GM19238 (cell line): Measurements from ENCODE around the gene RTTN.

Experiments used
- DNase-seq: peaks from one replicate; pipeline ENCODE4 v3.0.0; 2011; ENCODE audit warnings: low spot score; ENCODE audit not compliant: insufficient read length

RTTN gene

GRCh38 chr18:70216788-70217187, 11.3 kb upstream of the RTTN start:
- DNase-seq, result no peak

DNA sequence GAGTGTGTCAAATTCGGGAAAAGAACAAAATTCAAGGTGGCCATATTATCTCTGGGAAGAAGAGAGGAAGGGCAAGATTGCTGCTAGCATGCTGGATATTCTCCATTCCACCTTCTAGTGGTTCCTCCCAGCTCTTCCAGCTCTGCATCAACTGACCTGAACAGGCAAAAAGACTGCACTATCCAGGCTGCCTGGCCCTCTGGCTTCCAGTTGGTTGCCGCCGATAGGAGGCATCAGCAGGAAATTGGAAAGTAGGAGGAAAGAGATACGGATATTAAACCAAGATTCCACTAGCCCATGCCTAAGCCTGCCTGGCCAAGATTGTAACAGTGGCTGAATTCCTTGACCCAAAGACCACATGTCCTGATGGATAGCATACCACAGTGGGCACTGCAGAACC, 1.7 kb upstream of the RTTN start:
- no peak for DNase-seq

DNA sequence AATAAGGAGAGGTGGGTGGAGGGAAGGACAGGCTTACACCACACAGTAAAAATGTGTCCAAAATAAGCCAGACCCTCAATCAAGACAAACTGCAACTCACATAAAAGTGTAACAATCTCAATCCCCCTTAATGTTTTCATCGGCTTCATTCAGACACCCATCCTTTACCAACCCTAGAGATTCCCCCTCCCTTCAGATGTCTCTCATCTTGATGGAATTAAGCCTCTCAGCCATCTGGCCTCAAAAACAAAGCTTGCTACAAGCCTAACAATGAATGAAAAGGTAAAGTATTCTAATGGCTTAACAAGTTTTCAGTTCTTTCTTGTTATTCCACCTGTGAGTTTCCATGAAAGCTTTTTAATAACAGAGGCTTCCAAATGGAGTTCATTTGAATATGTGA, 5.2 kb downstream of the RTTN start:
- no peak for DNase-seq

- no peak for DNase-seq
Measured at GRCh38 chr18:70197844-70198243, 7.6 kb downstream of the RTTN start.

- DNase-seq, result no peak
Measured at GRCh38 chr18:70197026-70197425, 8.5 kb downstream of the RTTN start.

DNA sequence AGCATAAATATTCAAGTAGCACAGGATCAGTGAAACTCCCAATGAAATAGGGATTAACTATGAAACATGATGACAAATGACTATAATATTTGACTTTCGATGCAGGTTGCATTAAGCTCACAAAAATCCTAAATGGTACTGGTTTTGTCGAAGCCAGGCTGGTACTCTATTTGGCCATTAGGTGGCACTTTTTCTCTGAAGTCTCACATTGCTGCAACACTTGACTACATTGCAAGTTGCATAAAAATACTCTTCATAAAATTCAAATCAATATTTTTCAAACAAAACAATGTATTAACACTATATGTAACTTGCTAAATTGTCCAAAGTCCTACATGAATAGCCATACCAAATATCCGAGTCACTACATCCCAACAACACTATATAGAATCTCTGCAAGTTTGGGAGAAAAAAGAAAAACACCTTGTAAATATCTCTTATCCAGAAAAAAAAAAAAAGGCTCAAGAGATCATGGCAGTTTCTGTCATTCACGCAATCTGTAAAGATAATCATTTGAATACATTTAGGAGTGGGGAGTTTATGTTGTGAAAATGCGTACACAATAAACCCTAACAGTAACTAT, 9.5 kb downstream of the RTTN start:
- DNase-seq, result no peak

GRCh38 chr18:70195014-70195614, 10.4 kb downstream of the RTTN start:
- DNase-seq, result no peak

- DNase-seq, result no peak
Measured at GRCh38 chr18:70194227-70194890, 11.1 kb downstream of the RTTN start.

- DNase-seq, result no peak
Measured at GRCh38 chr18:70190529-70190928, 15.0 kb downstream of the RTTN start.

DNA sequence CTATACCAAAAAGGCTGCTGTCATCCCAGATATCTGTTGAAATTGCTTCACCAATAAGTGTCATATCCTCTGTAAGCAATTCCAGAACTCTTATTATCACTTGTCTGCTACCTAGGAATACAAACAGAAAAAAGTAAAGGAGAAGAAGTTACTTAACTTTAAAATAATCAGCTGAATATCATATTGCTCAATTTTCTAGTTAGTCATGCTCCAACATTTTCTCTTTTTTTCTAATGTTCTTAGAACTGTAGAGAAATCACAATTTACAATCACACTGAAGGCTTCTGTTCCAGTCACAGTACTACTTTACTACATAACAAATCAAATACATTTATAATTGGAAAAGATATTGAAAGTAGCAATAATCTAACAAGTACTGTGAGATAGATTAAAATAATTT, 17.4 kb downstream of the RTTN start:
- DNase-seq, result no peak

- DNase-seq, result no peak
Measured at GRCh38 chr18:70183441-70183840, 22.0 kb downstream of the RTTN start.

GRCh38 chr18:70182548-70182947, 22.9 kb downstream of the RTTN start:
- no peak for DNase-seq

DNA sequence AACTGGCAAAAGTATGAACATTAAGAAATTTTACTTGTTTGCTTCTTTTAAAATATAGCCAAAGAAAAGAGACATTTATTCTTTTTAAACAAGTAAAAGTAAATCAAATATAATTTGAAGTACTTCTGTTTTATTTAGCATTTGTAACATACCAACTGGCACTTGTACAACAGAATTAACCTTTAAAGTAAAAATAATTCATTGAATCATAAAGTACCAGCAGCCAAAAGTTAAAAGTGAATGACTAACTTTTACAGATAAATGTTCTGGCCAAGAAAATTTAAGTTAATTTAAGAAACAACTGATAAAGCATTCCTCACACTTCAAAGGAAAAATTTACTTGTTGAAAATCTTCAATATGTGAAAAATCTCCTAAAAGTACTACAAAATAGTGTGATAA, 23.8 kb downstream of the RTTN start:
- DNase-seq, result no peak

- DNase-seq, result no peak
Measured at GRCh38 chr18:70181015-70181414, 24.5 kb downstream of the RTTN start.

- DNase-seq, result no peak
Measured at GRCh38 chr18:70176537-70176936, 28.9 kb downstream of the RTTN start.

- no peak for DNase-seq
Measured at GRCh38 chr18:70175216-70175615, 30.3 kb downstream of the RTTN start.

GRCh38 chr18:70172225-70172624, 33.3 kb downstream of the RTTN start:
- DNase-seq, result no peak

- no peak for DNase-seq
Measured at GRCh38 chr18:70169747-70170146, 35.7 kb downstream of the RTTN start.

GRCh38 chr18:70166668-70167067, 38.8 kb downstream of the RTTN start:
- no peak for DNase-seq

- DNase-seq, result peak; percentile 4
Measured at GRCh38 chr18:70165936-70166335, 39.6 kb downstream of the RTTN start.

- no peak for DNase-seq
Measured at GRCh38 chr18:70160073-70160678, 45.3 kb downstream of the RTTN start.

DNA sequence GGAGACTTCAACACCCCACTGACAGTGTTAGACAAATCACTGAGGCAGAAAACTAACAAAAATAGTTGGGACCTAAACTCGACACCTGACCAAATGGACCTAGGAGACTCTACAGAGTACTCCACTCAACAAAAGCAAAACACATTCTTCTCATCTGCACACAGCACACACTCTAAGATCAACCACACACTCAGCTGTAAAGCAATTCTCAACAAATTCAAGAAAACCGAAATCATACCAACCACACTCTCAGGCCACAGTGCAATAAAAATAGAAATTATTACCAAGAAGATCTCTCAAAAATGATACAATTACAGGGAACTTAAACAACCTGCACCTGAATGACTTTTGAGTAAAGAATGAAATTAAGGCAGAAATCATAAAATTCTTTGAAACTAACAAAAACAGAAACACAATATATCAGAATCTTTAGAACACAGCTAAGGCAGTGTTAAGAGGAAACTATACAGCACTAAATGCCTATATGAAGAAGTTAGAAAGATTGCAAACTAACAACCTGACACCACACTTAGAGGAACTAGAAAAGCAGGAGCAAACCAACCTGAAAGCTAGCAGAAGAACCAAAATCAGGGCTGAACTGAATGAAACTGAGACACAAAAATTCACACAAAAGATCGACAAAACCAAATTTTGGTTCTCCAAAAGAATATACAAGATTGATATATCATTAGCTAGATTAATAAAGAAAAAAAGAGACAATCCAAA, 46.3 kb downstream of the RTTN start:
- no peak for DNase-seq
